HG03045 (cell line): ENCODE measurements around the gene SFT2D3.

Source experiments
- ATAC-seq: cut with Tn5 transposase; IDR thresholded peaks from one replicate; pipeline ENCODE4 v1.9.1; 2021; ENCODE audit warnings: mild to moderate bottlenecking, moderate library complexity; ENCODE audit not compliant: unreplicated experiment

SFT2D3 gene

GRCh38 chr2:127681288-127681804 is 20.0 kb upstream of the SFT2D3 start:
- no peak for ATAC-seq

- no peak for ATAC-seq
Observed at GRCh38 chr2:127681976-127682857, 19.1 kb upstream of the SFT2D3 start.

GRCh38 chr2:127683056-127683455 is 18.2 kb upstream of the SFT2D3 start:
- no peak for ATAC-seq

DNA sequence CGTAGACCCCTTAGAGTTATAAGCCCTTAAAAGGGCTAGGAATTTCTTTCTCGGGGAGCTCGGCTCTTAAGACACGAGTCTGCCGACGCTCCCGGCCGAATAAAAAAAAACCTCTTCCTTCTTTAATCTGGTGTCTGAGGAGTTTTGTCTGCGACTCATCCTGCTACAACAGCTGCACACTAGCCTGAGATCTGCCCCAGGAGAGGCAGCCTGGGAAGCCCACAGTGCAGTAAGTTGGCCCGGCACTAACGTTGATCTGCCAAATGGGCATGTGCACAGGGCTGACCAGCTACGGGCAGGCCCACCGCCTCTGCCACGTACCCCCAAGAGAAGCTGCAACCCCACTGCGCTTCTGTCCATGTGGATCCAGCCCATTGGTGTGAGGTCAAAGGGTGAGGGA is 17.5 kb upstream of the SFT2D3 start:
- ATAC-seq: no peak

GRCh38 chr2:127685410-127686080 is 15.8 kb upstream of the SFT2D3 start:
- no peak for ATAC-seq

- ATAC-seq: no peak
Observed at GRCh38 chr2:127688405-127688804, 12.9 kb upstream of the SFT2D3 start.

DNA sequence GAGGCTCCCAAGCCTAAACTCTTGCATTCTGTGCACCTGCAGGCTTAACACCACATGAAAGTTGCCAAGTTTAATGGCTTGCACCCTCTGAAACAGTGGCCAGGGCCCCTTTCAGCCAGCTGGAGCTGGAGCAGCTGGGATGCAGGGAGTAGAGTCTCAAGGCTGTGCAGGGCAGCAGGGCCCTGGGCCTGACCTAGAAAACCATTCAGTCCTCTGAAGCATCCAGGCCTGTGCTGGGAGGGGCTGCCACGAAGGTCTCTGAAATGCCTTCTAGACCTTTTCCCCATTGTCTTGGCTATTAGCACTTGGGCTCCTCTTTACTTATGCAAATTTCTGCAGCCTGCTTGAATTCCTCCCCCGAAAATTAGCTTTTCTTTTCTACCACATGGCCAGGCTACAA is 10.6 kb upstream of the SFT2D3 start:
- no peak for ATAC-seq

- ATAC-seq: no peak
Observed at GRCh38 chr2:127694986-127695385, 6.3 kb upstream of the SFT2D3 start.

- no peak for ATAC-seq
Observed at GRCh38 chr2:127695491-127696472, 5.5 kb upstream of the SFT2D3 start.

DNA sequence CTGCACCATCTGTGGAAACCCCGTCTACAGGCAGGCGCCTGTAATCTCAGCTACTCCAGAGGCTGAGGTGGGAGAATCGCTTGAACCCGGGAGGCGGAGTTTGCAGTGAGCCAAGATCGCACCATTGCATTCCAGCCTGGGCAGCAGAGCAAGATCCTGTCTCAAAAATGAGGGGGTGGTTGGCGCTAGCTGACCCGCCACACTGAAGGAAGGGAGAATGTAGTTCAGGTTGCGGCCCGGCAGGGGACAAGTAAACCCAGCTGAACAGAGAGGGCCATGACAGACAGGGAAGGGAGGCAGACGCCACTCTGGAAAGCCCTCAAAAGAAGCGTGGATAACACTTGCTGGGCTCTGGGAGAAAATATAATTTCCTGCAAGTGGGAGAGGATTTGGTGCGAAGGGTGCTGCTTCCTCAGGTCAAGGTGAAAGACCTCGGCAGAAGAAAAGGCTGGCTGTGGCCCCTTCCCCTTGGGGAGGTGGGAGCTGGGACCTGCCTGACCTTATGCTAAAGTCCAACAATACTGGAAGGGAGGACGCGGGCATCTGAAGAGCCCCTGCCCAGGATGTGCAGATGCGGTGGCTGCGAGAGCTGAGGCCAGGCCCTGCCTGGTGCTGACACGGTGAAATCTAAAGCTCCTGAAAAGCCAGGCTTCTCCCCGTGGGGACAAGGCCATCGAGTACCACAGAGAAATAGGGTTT is 3.7 kb upstream of the SFT2D3 start:
- ATAC-seq: no peak

DNA sequence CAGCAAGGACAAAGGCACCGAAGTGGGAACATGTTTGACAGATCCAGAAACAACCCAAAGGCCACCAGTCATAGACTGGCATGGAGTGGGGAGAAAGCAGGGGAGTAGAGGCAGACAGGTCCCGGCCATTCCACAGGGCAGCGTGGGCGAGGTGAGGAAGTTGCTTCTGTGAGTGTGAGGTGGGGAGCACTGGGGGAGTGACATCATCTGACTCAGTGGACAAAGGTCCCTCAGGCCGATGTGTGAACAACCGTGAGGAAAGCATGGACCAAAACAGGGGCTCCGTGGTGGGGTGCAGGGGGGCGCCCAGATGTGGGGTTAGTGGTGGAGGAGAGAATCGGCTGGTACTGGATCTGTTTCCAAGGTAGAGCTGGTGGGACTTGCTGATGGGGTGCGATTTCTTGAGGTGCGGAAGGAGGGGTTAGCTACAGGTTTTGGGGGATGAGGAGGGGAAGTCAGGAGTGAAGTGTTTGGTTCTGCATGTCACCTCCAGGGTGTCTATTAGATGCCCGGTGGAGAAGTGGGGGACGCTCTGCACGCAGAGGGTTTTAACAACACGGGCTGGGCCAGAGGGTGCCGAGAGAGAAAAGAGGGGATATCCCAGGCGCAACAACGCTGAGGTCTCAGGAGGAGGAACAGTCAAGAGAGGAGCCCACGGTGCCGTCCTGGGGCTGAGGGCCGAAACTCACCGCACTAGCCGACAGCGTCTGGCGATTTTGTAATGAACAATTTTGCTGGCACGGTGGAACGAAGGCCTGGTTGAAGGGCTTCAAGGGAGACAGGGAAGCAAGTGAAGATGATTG is 2.5 kb upstream of the SFT2D3 start:
- no peak for ATAC-seq

- ATAC-seq: peak; percentile 49
Observed at GRCh38 chr2:127700527-127701192, 637 bp upstream of the SFT2D3 start.

DNA sequence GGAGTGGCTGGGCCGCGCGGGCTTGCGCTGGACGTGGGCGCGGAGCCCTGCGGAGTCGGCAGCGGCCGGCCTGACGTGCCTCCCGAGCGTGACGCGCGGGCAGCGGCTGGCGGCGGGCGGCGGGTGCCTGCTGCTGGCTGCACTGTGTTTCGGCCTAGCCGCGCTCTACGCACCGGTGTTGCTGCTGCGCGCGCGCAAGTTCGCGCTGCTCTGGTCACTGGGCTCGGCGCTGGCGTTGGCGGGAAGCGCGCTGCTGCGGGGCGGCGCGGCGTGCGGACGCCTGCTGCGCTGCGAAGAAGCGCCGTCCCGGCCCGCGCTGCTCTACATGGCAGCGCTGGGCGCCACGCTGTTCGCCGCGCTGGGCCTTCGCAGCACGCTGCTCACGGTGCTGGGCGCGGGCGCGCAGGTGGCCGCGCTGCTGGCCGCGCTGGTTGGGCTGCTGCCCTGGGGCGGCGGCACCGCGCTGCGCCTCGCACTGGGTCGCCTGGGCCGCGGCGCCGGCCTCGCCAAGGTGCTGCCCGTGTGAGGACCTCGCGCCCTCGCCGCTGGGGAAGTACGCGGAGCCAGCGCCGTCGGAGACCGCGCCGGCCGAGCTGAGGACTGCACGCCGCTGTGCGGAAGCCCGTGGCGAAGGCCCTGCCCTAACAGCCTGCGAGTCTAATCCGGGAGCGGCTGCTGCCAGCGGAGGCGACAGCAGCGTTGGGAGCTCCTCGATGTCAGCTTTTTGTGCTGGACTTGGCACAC is 526 bp downstream of the SFT2D3 start:
- ATAC-seq: peak; percentile 51

- no peak for ATAC-seq
Observed at GRCh38 chr2:127702395-127703009, 1.2 kb downstream of the SFT2D3 start.

DNA sequence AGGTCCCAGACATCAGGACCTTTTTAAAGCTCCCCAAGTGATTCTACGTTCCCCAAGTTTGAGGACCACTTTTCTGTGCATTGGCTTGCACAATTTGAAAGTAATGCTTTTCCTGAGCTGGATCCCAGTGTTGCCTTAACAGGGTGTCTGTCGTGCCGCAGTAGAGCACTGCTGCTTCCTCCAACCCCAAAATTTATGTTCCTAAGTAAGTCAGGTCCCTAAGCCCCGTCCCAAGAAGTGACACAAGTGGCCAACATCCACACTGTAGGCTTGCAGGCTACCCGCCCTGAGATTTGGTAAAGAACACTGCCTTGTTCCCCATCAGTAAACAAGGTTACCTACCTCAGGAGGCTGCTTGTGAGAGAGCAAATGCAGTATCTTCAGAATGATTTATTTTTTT is 2.0 kb downstream of the SFT2D3 start:
- no peak for ATAC-seq

- no peak for ATAC-seq
Observed at GRCh38 chr2:127704641-127705390, 3.5 kb downstream of the SFT2D3 start.
